Endothelial cell of umbilical vein (primary cell): Measurements from ENCODE around the gene SH3BP2. TPM values are rescaled to one million over a fixed set of nuclear protein-coding genes. Genes with fewer than 3 reads are reported as not detected.

Source experiments
- BruUV-seq: library from RNA; stranded (reverse); fragments of 400-500 nt; replicated peaks from 2 replicates; lab custom pipeline; 2021; lab: Mats Ljungman, UMichigan
- CTCF ChIA-PET: fragments of 300-600, 350-600 bp; sonication (Branson Sonifier 250); formaldehyde crosslinking; loops from one replicate; lab custom pipeline; 2021; ENCODE audit warnings: antibody characterized with exemption, inconsistent platforms; lab: Charles Lee
- POLR2A ChIA-PET: fragments of 300-600, 350-600 bp; sonication (Branson Sonifier 250); formaldehyde crosslinking; loops from one replicate; lab custom pipeline; 2021; ENCODE audit warnings: antibody characterized with exemption, inconsistent platforms; lab: Charles Lee
- DNase-seq: peaks from one replicate; pipeline ENCODE4 v3.0.0-alpha.2; 2011; ENCODE audit warnings: low read depth, low spot score
- FAIRE-seq: peaks from 2 replicates; lab custom pipeline; 2011; peaks lifted over from hg19 to GRCh38; lab: Jason Lieb, UNC
- H2AFZ ChIP-seq: 2 replicates; pipeline ENCODE4 v1.6.0; 2012; ENCODE audit warnings: low read depth, low read length, control low read depth, inconsistent platforms
- H3K27ac ChIP-seq: 2 replicates; pipeline ENCODE4 v1.5.1; 2011; ENCODE audit warnings: low read depth, mild to moderate bottlenecking, control low read depth, low read length, moderate library complexity; ENCODE audit not compliant: insufficient read depth
- H3K27me3 ChIP-seq, 2 experiments: 2 replicates each; pipeline versions ENCODE4 v1.6.0 to v1.6.1; 2011; ENCODE audit warnings: low read length in 2 of 2, mixed read lengths in 1 of 2; ENCODE audit not compliant: control insufficient read depth in 2 of 2, insufficient read depth in 2 of 2
- H3K36me3 ChIP-seq, 2 experiments: 2 replicates in 1 of 2; 3 replicates in 1 of 2; pipeline ENCODE4 v1.5.1; 2011; ENCODE audit warnings: low read length in 2 of 2, mild to moderate bottlenecking in 1 of 2, moderate library complexity in 1 of 2; ENCODE audit not compliant: control insufficient read depth in 2 of 2, insufficient read depth in 2 of 2; ENCODE audit errors: extremely low read depth in 1 of 2
- H3K4me1 ChIP-seq: 3 replicates; pipeline ENCODE4 v1.5.1; 2011; ENCODE audit warnings: mild to moderate bottlenecking, low read length; ENCODE audit not compliant: control insufficient read depth, insufficient read depth; ENCODE audit errors: extremely low read depth
- H3K4me2 ChIP-seq: 2 replicates; pipeline ENCODE4 v1.6.1; 2011; ENCODE audit warnings: low read length, control low read depth, mixed read lengths; ENCODE audit not compliant: insufficient read depth
- H3K4me3 ChIP-seq, 3 experiments: fragments of 200-600 bp in 1 of 3; sonication (generic), shearing (Covaris generic) in 1 of 3; replicated peaks in 1 of 3; 2 replicates each; pipeline ENCODE4 v1.5.1; 2011 to 2016; ENCODE audit warnings: control low read depth in 3 of 3, low read length in 3 of 3, mild to moderate bottlenecking in 2 of 3, inconsistent platforms in 1 of 3, low read depth in 1 of 3, moderate library complexity in 1 of 3; ENCODE audit not compliant: insufficient read depth in 1 of 3
- H3K79me2 ChIP-seq: 2 replicates; pipeline ENCODE4 v1.6.0; 2012; ENCODE audit warnings: low read length, inconsistent platforms; ENCODE audit not compliant: control insufficient read depth, insufficient read depth
- H3K9ac ChIP-seq: replicated peaks from 2 replicates; pipeline ENCODE3; 2011; ENCODE audit warnings: low read length, control low read depth; ENCODE audit not compliant: insufficient read depth; ENCODE audit errors: extremely low read depth
- H3K9me1 ChIP-seq: replicated peaks from 3 replicates; pipeline ENCODE4 v1.6.0; 2011; ENCODE audit warnings: mild to moderate bottlenecking, low read length; ENCODE audit not compliant: control insufficient read depth, insufficient read depth; ENCODE audit errors: extremely low read depth
- H3K9me3 ChIP-seq: replicated peaks from 2 replicates; pipeline ENCODE4 v1.5.1; 2012; ENCODE audit warnings: low read length, inconsistent platforms; ENCODE audit not compliant: control insufficient read depth, insufficient read depth
- H4K20me1 ChIP-seq: replicated peaks from 2 replicates; pipeline ENCODE3; 2011; ENCODE audit warnings: mild to moderate bottlenecking, low read length; ENCODE audit not compliant: control insufficient read depth, insufficient read depth; ENCODE audit errors: extremely low read depth
- CTCF ChIP-seq, 2 donors: IDR thresholded peaks; 1 replicate in 1 of 2; 2 replicates in 1 of 2; pipeline ENCODE4 v1.5.1; 2011; ENCODE audit warnings: low read length in 2 of 2, mild to moderate bottlenecking in 2 of 2, moderate library complexity in 2 of 2, control low read depth in 1 of 2, inconsistent platforms in 1 of 2, low read depth in 1 of 2; ENCODE audit not compliant: insufficient read depth in 1 of 2; ENCODE audit errors: extremely low read depth in 1 of 2
- EZH2 ChIP-seq: IDR thresholded peaks from 2 replicates; pipeline ENCODE4 v1.6.1; 2012; ENCODE audit warnings: borderline replicate concordance, low read depth, mild to moderate bottlenecking, moderate library complexity, low read length, inconsistent platforms; ENCODE audit not compliant: severe bottlenecking
- FOS ChIP-seq: IDR thresholded peaks from 2 replicates; pipeline ENCODE4 v1.6.1; 2011; ENCODE audit warnings: mild to moderate bottlenecking, low read length, moderate library complexity, borderline replicate concordance; ENCODE audit not compliant: insufficient read depth
- GATA2 ChIP-seq: IDR thresholded peaks from 2 replicates; pipeline ENCODE4 v1.7.0; 2011; ENCODE audit warnings: low read depth, mild to moderate bottlenecking, moderate library complexity, mixed read lengths, low read length; ENCODE audit not compliant: insufficient read length, insufficient read depth
- JUN ChIP-seq: IDR thresholded peaks from 2 replicates; pipeline ENCODE4 v1.6.1; 2011; ENCODE audit warnings: borderline replicate concordance, low read depth; ENCODE audit not compliant: insufficient read length, insufficient read depth
- MAX ChIP-seq: IDR thresholded peaks from 2 replicates; pipeline ENCODE4 v1.6.1; 2011; ENCODE audit not compliant: insufficient read depth, insufficient read length
- MYC ChIP-seq: IDR thresholded peaks from one replicate; pipeline ENCODE4 v1.6.1; 2011; ENCODE audit warnings: mild to moderate bottlenecking, low read depth, low read length
- POLR2A ChIP-seq: IDR thresholded peaks from 2 replicates; pipeline ENCODE4 v1.6.1; 2012; ENCODE audit warnings: low read depth, mild to moderate bottlenecking, control low read depth, low read length
- POLR2AphosphoS5 ChIP-seq: IDR thresholded peaks from 2 replicates; pipeline ENCODE4 v1.6.1; 2012; ENCODE audit warnings: low read depth, mild to moderate bottlenecking, control low read depth, low read length, moderate library complexity; ENCODE audit not compliant: insufficient read depth
- dilution Hi-C: fragments of 300-500 bp; cut with MboI; formaldehyde crosslinking; loops from one replicate; pipeline ENCODE4 v1.15.0; 2019; ENCODE audit warnings: low sequenced_read_pairs; ENCODE audit not compliant: extremely low pct_ligation_motif_present
- intact Hi-C: fragments of 100-400 bp; cut with micrococcal nuclease; formaldehyde crosslinking; loops from one replicate; pipeline ENCODE4 v1.10.0; 2022
- polyA plus RNA-seq, 4 experiments: library from polyadenylated mRNA; depleted of rRNA in 3 of 4; stranded (reverse) in 3 of 4; unstranded in 1 of 4; fragments of >200 nt; gene quantifications; 2 replicates each; pipeline versions ENCODE4 v1.2.1 to v1.2.3, GENCODE V29; 2011 to 2012; ENCODE audit warnings: missing spikeins in 1 of 4
- total RNA-seq: library from RNA; stranded (reverse); gene quantifications from 2 replicates; pipeline ENCODE4 v1.2.3, GENCODE V29; 2021

SH3BP2 gene
- total and polyA plus RNA-seq, 2 donors (not counting 3 experiments of a cell fraction or from before 2014, with no cell fraction given) = 69.2 to 73.9 TPM

- DNase-seq (no peak), FAIRE-seq (no peak)
- Histone ChIP-seq H3K79me2 (peaks cover 82% of the 10 kb centered on the region), H4K20me1 (peaks cover 7% of the 10 kb centered on the region), H2AFZ (no peak overlapping the region), H3K4me3 (no peak overlapping the region), H3K27ac (no peak overlapping the region), H3K4me1 (peaks cover 10% of the 10 kb centered on the region), H3K9me1 (no peaks in the 10 kb centered on the region), H3K9me3 (no peaks in the 10 kb centered on the region), H3K36me3 (no peaks in the 10 kb centered on the region), H3K9ac (no peak overlapping the region), H3K27me3 (no peaks in the 10 kb centered on the region), H3K4me2 (no peak overlapping the region)
- TF ChIP-seq POLR2A (no peak), JUN (no peak), GATA2 (no peak), FOS (no peak), MAX (no peak), EZH2 (no peak), MYC (no peak), POLR2AphosphoS5 (no peak)
- dilution Hi-C loops = no loop called here
- CTCF ChIA-PET = interaction anchor here (0.8 to 1.6 kb wide), 3 partner anchors 11 to 17 kb away, joined by 3 to 4 read pairs (median 3); no protein-coding TSS in a partner anchor
- BruUV-seq = no TSS peak
- POLR2A ChIA-PET = no interaction called here
- intact Hi-C loops = no loop called here
Observed at GRCh38 chr4:2873329-2873728, 80.4 kb downstream of the SH3BP2 start.

GRCh38 chr4:2874861-2875260, 82.0 kb downstream of the SH3BP2 start:
- no peak overlapping the region for H3K9ac ChIP-seq
- no peaks in the 10 kb centered on the region for H3K27me3 ChIP-seq
- no peak overlapping the region for H3K4me2 ChIP-seq
- H3K4me3 ChIP-seq = no peak overlapping the region
- CTCF ChIA-PET = no interaction called here
- no peak overlapping the region for H2AFZ ChIP-seq
- TF ChIP-seq POLR2AphosphoS5 (no peak), JUN (no peak), MYC (no peak), CTCF (IDR thresholded peaks at IDR 0.05; ENCODE audit: extremely low read depth in 1 of 2, insufficient read depth in 1 of 2, low read depth in 1 of 2, low read length in 2 of 2) (no peak), MAX (no peak), POLR2A (no peak), FOS (no peak), GATA2 (no peak), EZH2 (no peak)
- peaks cover 8% of the 10 kb centered on the region for H3K4me1 ChIP-seq
- no peak for DNase-seq
- POLR2A ChIA-PET = no interaction called here
- peaks cover 74% of the 10 kb centered on the region for H3K79me2 ChIP-seq
- intact Hi-C loops (no loop called here), dilution Hi-C loops (no loop called here)
- no peak for FAIRE-seq
- H3K9me3 ChIP-seq = no peaks in the 10 kb centered on the region
- peaks cover 7% of the 10 kb centered on the region for H4K20me1 ChIP-seq
- H3K27ac ChIP-seq = no peak overlapping the region
- H3K36me3 ChIP-seq = peaks cover 0 to 4% of the 10 kb centered on the region in 2 experiments
- BruUV-seq = no TSS peak
- H3K9me1 ChIP-seq = no peaks in the 10 kb centered on the region
